ENCODE results near the gene OST4.

The OST4 gene

GRCh38 chr2:27032495-27033252, 38.8 kb downstream of the OST4 start, which contains the start of gene TMEM214:
TSS of gene TMEM214 (plus strand) at chr2:27032965. CDS start at chr2:27033016, 51 bp downstream.
- peak within 1 kb of the TSS; percentile 87 for H3K27ac ChIP-seq
- peaks cover 36% of the 10 kb centered on the region for H3K4me1 ChIP-seq

DNA sequence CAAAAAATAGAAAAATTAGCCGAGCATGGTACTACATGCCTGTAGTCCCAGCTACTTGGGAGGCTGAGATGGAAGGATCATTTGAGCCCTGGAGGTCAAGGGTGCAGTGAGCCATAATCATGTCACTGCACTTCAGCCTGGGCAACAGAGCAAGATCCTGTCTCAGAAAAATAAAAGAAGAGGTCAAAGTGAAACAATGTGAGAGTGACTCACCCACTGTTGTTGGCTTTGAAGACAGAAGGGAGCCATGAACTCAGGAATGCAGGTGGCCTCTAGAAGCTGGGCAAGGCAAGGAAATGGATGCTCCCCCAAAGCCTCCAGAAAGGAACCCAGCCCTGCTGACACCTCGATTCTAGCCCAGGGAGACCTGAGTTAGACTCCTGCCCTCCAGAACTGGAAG, 42.4 kb downstream of the OST4 start:
- Histone ChIP-seq H3K36me3 (peaks cover 49% of the 10 kb centered on the region), H3K9ac (no peak overlapping the region), H3K27me3 (no peaks in the 10 kb centered on the region), H3K9me3 (no peaks in the 10 kb centered on the region), H3K4me1 (peaks cover 16% of the 10 kb centered on the region), H3K4me2 (no peak overlapping the region), H4K20me1 (peaks cover 21% of the 10 kb centered on the region; the same call in 1 of the 2 replicates), H3K27ac (no peak overlapping the region), H3K4me3 (no peak overlapping the region)
- no peak for TF ChIP-seq Cebpa-rat (IDR thresholded peaks at IDR 0.05)

More at GRCh38 chr2:27032495-27033252, 38.8 kb downstream of the OST4 start, which contains the start of gene TMEM214:
- no peaks in the 10 kb centered on the region for H3K9me3 ChIP-seq
- peak within 1 kb of the TSS; percentile 90 for H3K9ac ChIP-seq
- H3K4me3 ChIP-seq: peak within 1 kb of the TSS; percentile 88
- TF ChIP-seq Cebpa-rat (IDR thresholded peaks at IDR 0.05): no peak
- H3K27me3 ChIP-seq: no peaks in the 10 kb centered on the region
- peaks cover 16% of the 10 kb centered on the region; the same call in 1 of the 2 replicates for H4K20me1 ChIP-seq
- H3K4me2 ChIP-seq: peak within 1 kb of the TSS; percentile 95
- peaks cover 49% of the 10 kb centered on the region for H3K36me3 ChIP-seq

- peaks cover 8% of the 10 kb centered on the region for H3K4me1 ChIP-seq
- no peak for TF ChIP-seq Cebpa-rat (IDR thresholded peaks at IDR 0.05)
- H3K36me3 ChIP-seq: peaks cover 66% of the 10 kb centered on the region
- no peak overlapping the region for H3K27ac ChIP-seq
- H3K4me3 ChIP-seq: no peak overlapping the region
- no peaks in the 10 kb centered on the region for H3K9me3 ChIP-seq
- peaks cover 29% of the 10 kb centered on the region; the same call in 1 of the 2 replicates for H4K20me1 ChIP-seq
- H3K27me3 ChIP-seq: no peaks in the 10 kb centered on the region
- H3K9ac ChIP-seq: no peak overlapping the region
- H3K4me2 ChIP-seq: no peak overlapping the region
Measured at GRCh38 chr2:27027211-27027651, 44.2 kb downstream of the OST4 start.

- Histone ChIP-seq H3K4me3 (no peak overlapping the region), H3K9me3 (no peaks in the 10 kb centered on the region), H3K36me3 (peaks cover 72% of the 10 kb centered on the region), H3K27me3 (no peaks in the 10 kb centered on the region), H3K4me1 (no peaks in the 10 kb centered on the region), H3K9ac (no peak overlapping the region), H4K20me1 (peaks cover 29% of the 10 kb centered on the region; the same call in 1 of the 2 replicates), H3K4me2 (no peak overlapping the region), H3K27ac (no peak overlapping the region)
- TF ChIP-seq Cebpa-rat (IDR thresholded peaks at IDR 0.05): no peak
Measured at GRCh38 chr2:27025861-27026851, 45.3 kb downstream of the OST4 start.

DNA sequence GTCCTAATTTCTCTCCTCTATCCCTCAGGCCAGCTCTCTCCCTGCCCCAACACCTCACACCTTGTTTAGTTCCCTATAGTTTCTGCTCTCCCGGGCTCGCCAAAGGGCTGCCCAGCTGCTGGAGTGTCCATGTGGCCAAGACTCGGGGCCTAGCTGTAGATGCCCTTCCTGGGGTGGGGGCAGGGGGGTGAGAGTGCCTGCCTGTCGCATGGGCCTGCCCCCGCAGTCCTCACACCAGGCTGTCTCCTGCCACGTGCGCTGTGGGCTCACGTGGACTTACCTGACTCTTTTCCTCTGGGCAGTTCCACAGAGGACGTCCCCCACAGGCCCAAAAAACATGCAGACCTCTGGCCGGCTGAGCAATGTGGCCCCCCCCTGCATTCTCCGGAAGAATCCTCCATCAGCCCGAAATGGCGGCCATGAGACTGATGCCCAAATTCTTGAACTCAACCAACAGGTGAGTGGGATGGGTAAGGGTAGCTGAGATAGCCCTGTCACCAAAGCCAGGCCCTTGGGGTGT, 46.1 kb downstream of the OST4 start:
- H4K20me1 ChIP-seq: peaks cover 33% of the 10 kb centered on the region

GRCh38 chr2:27024812-27025211, 46.6 kb downstream of the OST4 start:
- Histone ChIP-seq H3K9me3 (no peaks in the 10 kb centered on the region), H4K20me1 (peaks cover 35% of the 10 kb centered on the region), H3K4me3 (no peak overlapping the region), H3K4me2 (no peak overlapping the region), H3K4me1 (no peaks in the 10 kb centered on the region), H3K27me3 (no peaks in the 10 kb centered on the region), H3K36me3 (peaks cover 63% of the 10 kb centered on the region), H3K27ac (no peak overlapping the region), H3K9ac (no peak overlapping the region)
- no peak for TF ChIP-seq Cebpa-rat (IDR thresholded peaks at IDR 0.05)

More for the DNA sequence above, 46.1 kb downstream of the OST4 start:
- no peaks in the 10 kb centered on the region for H3K9me3 ChIP-seq
- H3K27ac ChIP-seq: no peak overlapping the region
- TF ChIP-seq Cebpa-rat (IDR thresholded peaks at IDR 0.05): no peak
- no peaks in the 10 kb centered on the region for H3K27me3 ChIP-seq
- peaks cover 64% of the 10 kb centered on the region for H3K36me3 ChIP-seq
- H3K4me1 ChIP-seq: no peaks in the 10 kb centered on the region
- no peak overlapping the region for H3K4me2 ChIP-seq
- H3K4me3 ChIP-seq: no peak overlapping the region
- H3K9ac ChIP-seq: no peak overlapping the region

DNA sequence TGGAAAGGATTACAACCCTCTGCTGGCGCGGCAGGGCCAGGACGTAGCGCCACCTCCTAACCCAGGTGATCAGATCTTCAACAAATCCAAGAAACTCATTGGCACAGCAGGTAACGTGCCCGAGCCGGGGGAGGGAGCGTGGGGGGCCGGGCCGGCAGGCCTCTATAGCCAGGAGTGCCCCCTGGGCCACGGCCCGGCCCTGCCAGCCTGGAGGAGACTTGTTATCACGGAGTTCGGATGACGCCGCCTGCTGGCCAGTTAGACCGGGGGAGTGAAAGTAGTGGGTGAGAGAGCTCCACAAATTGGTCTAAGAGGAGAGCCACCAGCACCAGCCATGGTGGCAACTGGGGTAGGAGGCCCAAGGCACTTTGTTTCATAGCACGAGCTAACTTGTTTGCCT, 47.3 kb downstream of the OST4 start:
- TF ChIP-seq Cebpa-rat (IDR thresholded peaks at IDR 0.05): no peak
- Histone ChIP-seq H3K9me3 (no peaks in the 10 kb centered on the region), H3K36me3 (peaks cover 63% of the 10 kb centered on the region), H3K27ac (no peak overlapping the region), H4K20me1 (peaks cover 35% of the 10 kb centered on the region), H3K27me3 (no peaks in the 10 kb centered on the region), H3K4me2 (no peak overlapping the region), H3K4me1 (no peaks in the 10 kb centered on the region), H3K9ac (no peak overlapping the region), H3K4me3 (no peak overlapping the region)

DNA sequence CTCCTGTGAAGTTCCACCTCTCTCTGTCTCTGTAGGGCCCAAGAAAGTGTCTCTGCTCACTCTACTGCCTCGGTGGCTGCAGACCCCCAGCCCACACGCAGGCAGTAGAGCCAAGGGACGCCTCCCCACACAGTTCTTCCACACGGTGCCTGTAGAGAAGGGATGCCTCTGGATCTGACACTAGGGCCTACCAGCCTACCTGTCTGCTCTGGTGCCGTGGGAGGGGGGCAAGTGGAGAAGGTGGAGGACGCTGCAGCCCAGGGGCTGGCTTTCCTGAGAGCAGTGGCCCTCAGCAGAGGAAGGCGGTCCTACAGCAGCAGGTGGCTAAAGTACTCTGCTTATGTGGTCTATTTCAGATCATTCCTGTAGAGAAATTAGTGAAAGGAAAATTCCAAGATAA, 47.7 kb downstream of the OST4 start:
- Histone ChIP-seq H4K20me1 (peaks cover 34% of the 10 kb centered on the region), H3K27me3 (no peaks in the 10 kb centered on the region), H3K9me3 (no peaks in the 10 kb centered on the region), H3K36me3 (peaks cover 63% of the 10 kb centered on the region), H3K4me1 (no peaks in the 10 kb centered on the region), H3K27ac (no peak overlapping the region), H3K9ac (no peak overlapping the region), H3K4me3 (no peak overlapping the region), H3K4me2 (no peak overlapping the region)
- TF ChIP-seq Cebpa-rat (IDR thresholded peaks at IDR 0.05): no peak

GRCh38 chr2:27021253-27022049, 50.0 kb downstream of the OST4 start:
- Histone ChIP-seq H3K27me3 (no peaks in the 10 kb centered on the region), H3K27ac (no peak overlapping the region), H3K36me3 (peaks cover 46% of the 10 kb centered on the region), H3K4me1 (no peaks in the 10 kb centered on the region), H3K9me3 (no peaks in the 10 kb centered on the region), H3K4me2 (no peak overlapping the region), H3K4me3 (no peak overlapping the region), H3K9ac (no peak overlapping the region), H4K20me1 (peaks cover 28% of the 10 kb centered on the region)
- no peak for TF ChIP-seq Cebpa-rat (IDR thresholded peaks at IDR 0.05)
